Astrocyte of the hippocampus (primary cell): ENCODE measurements around the gene ERO1B.
"Not testable (repeated sequence)": the region's sequence is repeated elsewhere in the genome, so short reads cannot be mapped to it uniquely, and the experiment has no call there.

Source experiments
- DNase-seq: peaks from one replicate; pipeline ENCODE4 v3.0.0; 2011; ENCODE audit warnings: low read depth, low spot score

The ERO1B gene

DNA sequence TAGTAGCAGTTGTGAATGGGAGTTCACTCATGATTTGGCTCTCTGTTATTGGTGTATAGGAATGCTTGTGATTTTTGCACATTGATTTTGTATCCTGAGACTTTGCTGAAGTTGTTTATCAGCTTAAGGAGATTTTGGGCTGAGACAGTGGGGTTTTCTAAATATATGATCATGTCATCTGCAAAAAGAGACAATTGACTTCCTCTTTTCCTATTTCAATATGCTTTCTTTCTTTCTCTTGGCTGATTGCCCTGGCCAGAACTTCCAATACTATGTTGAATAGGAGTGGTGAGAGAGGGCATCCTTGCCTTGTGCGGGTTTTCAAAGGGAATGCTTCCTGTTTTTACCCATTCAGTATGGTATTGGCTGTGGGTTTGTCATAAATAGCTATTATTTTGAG lies 93.7 kb downstream of the ERO1B start:
- DNase-seq, result not testable (repeated sequence)

DNA sequence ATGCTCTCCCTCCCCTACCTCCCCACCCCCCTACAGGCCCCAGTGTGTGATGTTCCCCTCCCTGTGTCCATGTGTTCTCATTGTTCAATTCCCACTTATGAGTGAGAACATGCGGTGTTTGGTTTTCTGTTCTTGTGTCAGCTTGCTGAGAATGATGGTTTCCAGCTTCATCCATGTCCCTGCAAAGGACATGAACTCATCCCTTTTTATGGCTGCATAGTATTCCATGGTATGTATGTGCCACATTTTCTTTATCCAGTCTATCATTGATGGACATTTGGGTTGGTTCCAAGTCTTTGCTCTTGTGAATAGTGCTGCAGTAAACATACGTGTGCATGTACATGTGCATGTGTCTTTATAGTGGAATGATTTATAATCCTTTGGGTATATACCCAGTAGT lies 95.3 kb downstream of the ERO1B start:
- DNase-seq, result not testable (repeated sequence)

DNA sequence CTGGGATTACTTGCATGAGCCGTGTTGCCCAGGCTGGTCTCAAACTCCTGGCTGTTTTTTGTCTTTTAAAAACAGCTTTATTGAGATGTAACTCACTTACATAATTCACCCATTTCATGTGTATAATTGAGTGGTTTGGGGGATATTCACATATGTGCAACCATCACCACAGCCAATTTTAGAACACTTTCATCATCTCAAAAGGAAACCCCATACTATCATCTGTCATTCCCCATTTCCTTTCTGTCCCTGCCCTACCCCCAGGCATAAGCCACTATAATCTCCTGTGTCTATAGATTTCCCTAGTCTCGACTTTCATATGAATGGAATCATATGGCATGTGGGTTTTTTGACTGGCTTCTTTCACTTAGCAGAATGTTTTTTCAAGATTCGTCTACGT lies 96.1 kb downstream of the ERO1B start:
- DNase-seq, result no peak

DNA sequence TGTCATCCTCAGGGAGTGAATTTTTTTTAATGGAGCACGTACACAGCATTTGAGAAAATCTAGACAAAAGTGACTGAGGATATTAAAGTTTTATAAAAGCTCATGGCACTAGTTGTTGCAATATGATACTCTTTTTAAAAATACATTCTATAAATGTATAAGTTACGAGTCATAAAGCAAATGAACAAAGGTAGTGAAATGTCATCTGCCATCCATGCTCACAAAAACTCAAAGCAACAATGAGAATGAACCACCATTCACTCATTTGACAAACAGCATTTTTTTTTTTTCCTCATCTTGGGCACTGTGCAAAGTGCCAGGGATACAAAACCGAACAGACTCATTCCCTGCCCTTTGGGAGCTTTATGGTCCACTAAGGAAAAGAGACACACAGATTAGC lies 100.7 kb downstream of the ERO1B start:
- DNase-seq, result no peak

DNA sequence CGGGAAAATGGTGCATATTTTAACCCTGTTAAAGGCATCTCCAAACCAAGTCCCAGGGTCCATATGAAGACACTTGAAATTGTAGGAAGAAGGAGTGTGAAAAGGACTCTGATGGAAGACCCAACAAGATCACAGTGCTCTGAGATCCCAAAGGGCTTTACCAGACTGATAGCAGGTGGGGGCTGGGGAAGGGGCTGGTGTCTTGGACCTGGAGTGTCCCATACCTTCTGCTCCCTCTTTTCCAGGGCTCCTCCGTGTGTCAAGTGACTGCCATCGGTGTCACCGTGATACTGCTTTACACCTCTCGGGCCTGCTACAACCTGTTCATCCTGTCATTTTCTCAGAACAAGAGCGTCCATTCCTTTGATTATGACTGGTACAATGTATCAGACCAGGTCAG lies 102.1 kb downstream of the ERO1B start:
- DNase-seq, result no peak

DNA sequence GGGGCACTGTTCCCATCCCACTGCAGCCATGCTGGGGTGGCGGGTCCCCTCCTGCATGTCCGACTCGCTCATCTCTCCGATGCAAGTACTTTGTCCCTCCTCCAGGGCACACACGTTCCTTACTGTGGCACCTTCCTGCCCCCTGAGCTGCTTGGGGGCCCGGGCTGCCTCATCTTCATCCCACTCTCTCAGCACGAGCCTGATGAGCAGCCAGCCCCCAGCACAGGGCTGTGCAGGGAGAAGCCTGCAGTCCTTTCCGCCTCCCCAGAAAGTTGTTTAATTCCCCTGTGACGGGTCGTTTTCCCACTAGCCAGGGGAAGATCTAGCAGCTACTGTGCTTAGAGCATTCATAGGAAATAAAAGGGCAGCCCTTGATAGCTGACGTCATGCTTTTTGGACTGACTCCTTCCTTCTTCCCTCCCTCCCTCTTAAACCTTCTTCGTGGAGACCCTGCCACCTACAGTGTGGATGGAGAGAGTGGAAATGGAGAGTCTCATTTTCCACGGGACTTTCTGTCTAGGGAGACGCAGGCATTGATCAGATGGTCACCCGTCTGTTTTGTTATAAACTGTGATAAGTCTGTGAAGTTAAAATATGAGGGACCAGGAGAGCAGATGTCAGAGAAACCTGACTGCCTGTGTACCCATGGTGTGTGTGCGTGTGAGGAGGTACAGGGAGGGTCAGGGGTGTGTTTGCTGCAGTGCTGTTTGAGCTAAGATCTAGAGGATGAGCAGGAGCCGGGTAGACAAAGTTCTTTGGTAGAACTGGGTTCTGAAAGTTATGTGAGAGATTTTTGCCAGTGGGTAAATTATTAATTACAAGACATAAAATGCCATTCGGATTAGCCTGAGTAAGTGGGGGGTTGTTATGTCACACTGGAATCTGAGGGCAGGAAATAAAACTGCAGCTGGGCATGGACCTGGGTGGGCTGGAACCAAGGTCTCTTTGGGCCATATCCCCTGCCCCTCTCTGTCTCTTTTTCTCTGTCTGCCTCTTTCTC lies 105.1 kb downstream of the ERO1B start:
- DNase-seq, result no peak

DNA sequence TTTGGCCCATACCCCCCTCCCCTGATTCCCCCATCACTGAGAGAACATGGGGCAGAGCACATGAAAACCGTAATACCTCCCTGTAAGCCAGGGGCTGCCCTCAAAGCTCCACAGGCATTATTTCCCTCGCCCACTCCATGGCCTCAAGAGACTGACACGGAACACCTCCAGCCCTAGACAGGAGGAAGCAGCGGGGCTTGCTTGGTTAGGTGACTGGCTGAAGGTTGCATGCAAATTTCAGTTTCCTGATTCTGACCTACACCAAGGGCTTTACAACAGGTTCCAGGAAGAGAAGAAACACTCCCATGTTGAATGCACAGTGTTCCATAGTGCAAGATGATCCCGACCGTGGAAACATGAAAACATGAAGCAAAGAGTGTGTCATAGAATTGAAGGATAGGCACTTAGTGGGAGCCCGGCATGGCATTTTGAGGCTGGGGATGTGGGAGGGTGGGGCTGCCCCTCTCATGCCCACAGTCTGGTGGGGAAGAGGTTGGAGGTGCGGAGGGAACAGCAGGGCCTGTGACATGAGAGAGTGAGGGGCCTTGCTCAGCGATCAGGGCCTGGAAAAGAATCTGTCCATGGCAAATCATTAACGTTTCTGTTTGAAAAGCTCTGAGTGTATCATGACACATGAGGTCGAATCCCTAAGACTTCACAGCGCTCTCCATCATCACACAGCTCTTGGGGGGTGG lies 106.0 kb downstream of the ERO1B start:
- no peak for DNase-seq

DNA sequence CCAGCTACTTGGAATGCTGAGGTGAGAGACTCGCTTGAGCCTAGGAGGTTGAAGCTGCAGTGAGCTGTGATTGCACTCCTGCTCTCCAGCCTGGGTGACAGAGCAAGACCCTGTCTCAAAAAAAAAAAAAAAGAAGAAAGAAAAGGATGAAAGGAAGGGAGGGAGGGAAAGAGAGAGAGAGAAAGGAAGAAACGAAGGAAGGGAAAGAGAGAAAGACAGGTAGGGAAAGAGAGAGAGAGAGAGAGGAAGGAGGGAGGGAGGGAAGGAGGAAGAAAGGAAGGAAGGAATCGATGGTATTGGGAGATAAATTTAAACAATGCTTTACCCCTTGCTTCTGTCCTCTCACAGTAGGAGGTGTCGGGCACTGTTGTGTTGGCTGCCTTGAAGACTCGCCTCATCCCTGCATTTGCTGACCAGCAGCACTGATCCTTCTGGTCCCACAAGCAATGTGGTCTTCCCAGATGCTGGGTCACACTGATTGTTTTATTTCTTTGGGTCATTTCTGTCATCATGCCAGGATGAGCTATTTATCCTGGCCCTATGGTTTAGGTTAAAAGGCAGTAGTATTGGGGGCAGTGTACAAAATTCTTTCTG lies 108.5 kb downstream of the ERO1B start:
- no peak for DNase-seq

DNA sequence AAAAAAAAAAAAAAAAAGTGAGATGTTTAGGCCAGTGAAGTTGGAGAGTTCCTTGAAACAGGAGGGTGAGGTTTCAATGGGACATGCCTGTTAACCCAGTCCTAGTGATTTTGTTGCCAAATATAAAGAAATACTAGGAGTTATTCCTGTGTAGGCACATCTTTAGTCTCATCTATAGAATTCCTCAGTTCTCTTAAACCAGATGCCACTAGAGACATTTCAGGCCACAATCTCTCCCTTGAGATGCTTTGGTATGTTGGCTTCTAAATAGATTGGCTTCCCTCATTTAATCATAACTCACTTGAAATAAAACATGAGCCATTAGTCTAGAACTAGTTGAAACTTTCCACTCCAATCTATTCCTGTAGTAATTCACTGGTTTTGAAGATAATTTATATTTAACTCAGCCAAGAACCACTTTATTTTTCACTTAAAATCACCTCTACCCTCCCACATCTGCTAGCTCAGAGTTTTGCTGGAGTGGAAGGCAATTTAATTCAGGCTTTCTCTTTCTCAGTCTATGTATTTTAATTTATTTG lies 109.6 kb downstream of the ERO1B start:
- DNase-seq, result no peak

DNA sequence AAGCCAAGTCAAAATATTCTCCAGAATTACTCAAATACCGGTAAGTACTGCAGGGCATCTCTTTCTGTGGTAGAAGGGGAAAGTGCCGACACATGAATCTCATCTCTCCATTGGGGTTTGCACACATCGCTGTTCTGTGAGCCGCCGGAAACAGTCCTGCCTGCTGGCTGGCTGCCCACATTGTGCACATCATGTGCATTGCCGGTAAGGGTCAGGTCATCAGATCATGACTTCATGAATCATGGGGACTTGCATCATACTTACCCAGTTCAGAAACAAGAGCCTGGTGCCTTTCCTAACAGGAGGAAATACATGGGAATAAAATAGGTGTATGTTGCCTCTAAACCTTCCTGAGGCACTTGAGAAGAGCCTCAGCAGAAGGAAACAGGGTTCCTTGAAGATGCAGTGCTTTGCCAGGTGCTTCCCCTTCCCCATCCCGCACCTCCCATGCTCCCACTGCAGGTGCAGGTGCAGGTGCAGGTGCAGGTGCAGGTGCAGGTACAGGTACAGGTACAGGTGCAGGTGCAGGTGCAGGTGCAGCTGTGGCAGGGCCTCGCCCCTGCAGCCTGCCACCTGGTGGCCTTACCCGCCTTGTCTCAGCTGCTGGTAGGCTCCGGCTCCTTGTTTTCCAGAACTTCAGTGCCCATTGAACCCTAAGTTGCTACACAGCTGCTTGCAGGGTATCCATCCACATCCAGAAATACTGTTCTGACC lies 112.9 kb downstream of the ERO1B start:
- DNase-seq, result no peak

DNA sequence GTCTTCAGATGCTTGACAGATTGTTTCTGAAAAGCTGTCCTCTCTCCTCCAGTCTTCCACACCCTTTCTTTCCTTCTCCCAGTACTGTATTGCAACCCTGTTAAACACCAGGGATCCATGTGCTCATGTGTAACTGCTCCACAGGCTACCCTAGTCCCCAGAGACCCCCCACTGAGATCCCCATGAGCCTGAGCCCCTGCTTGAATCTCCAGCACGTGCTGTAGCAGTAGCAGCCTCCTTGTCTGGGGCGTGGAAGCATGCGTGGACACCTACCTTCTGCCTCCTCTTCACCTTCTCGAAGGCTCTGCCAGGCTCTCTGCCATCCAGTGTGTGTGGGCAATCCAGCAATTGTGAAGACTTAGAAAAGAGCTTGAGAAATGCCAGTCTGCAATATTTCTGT lies 114.2 kb downstream of the ERO1B start:
- no peak for DNase-seq

DNA sequence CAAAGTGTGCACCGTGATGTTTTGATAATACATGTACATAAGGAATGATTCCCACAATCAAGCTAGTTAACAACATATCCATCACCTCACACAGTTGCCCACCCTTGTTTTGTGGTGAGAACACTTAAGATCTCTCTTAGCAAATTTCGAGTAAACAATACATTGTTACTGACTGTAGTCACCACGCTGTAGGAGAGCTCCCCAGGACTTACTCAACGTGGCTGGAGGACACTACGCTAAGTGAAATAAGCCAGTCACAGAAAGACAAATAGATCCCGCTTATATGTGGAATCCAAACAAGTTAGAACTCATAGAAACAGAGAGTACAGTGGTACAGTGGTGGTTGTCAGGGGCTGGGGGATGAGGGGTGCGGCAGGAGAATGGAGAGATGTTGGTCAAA lies 114.6 kb downstream of the ERO1B start:
- DNase-seq, result no peak

DNA sequence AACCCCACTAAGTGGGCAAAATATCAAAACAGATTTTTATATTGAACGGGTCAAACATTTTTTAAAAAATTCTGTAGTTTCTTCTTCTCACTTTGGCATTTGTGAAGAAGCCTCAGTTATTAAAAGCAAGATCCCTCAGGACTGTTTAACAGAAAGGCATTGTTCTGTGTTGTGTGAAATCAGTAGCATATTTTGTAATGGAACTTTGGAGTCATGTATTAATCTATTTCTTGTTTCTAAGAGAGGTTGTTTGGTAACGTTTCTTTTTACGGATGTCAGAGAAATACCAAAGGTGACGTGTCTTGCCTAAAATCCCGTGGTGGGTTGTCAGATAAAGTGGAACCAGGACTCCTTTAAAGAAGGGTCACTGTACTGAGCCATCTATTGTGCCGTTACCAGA lies 115.7 kb downstream of the ERO1B start:
- no peak for DNase-seq
